ENCODE data around the gene TSEN54. TPM values are rescaled to one million over a fixed set of nuclear protein-coding genes. Genes with fewer than 3 reads are reported as not detected.

Gene TSEN54
- total and polyA plus RNA-seq, 2 donors from 2014 or later = 25.8 to 33.8 TPM

- Histone ChIP-seq H3K36me3 (ENCODE audit: control insufficient read depth in 2 of 3, insufficient read depth in 3 of 3, low read length in 3 of 3) (peaks cover 2 to 21% (median 3%) of the 10 kb centered on the region in 3 donors), H3K27me3 (ENCODE audit: control insufficient read depth, insufficient read depth, low read length) (no peaks in the 10 kb centered on the region), H3K9ac (ENCODE audit: low read length in 3 of 3) (peak overlapping the region in 1 of 3 donors; percentile 95), H3K9me3 (ENCODE audit: control insufficient read depth in 2 of 3, insufficient read depth in 1 of 3, low read length in 3 of 3) (no peaks in the 10 kb centered on the region), H3K4me3 (ENCODE audit: low read length in 3 of 3) (peak overlapping the region in 2 of 3 donors; percentile 18 to 86), H3K27ac (ENCODE audit: low read depth in 2 of 2, low read length in 2 of 2) (peak overlapping the region; percentile 32 to 89), H3K4me1 (ENCODE audit: control insufficient read depth in 2 of 3, insufficient read depth in 2 of 3, low read depth in 1 of 3, low read length in 3 of 3) (peaks cover 0 to 42% (median 33%) of the 10 kb centered on the region in 3 donors)
- FAIRE-seq (no peak), DNase-seq (peak; percentile 44 to 88 (median 73))
- intact Hi-C loops (cut with DNase I) = no loop called here
- TF ChIP-seq, protein P1, sequence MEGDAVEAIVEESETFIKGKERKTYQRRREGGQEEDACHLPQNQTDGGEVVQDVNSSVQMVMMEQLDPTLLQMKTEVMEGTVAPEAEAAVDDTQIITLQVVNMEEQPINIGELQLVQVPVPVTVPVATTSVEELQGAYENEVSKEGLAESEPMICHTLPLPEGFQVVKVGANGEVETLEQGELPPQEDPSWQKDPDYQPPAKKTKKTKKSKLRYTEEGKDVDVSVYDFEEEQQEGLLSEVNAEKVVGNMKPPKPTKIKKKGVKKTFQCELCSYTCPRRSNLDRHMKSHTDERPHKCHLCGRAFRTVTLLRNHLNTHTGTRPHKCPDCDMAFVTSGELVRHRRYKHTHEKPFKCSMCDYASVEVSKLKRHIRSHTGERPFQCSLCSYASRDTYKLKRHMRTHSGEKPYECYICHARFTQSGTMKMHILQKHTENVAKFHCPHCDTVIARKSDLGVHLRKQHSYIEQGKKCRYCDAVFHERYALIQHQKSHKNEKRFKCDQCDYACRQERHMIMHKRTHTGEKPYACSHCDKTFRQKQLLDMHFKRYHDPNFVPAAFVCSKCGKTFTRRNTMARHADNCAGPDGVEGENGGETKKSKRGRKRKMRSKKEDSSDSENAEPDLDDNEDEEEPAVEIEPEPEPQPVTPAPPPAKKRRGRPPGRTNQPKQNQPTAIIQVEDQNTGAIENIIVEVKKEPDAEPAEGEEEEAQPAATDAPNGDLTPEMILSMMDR (IDR thresholded peaks at IDR 0.05; ENCODE audit: borderline replicate concordance, extremely low read depth, insufficient read depth) = no peak
Observed at GRCh38 chr17:75511610-75512575, 4.4 kb upstream of the TSEN54 start.

DNA sequence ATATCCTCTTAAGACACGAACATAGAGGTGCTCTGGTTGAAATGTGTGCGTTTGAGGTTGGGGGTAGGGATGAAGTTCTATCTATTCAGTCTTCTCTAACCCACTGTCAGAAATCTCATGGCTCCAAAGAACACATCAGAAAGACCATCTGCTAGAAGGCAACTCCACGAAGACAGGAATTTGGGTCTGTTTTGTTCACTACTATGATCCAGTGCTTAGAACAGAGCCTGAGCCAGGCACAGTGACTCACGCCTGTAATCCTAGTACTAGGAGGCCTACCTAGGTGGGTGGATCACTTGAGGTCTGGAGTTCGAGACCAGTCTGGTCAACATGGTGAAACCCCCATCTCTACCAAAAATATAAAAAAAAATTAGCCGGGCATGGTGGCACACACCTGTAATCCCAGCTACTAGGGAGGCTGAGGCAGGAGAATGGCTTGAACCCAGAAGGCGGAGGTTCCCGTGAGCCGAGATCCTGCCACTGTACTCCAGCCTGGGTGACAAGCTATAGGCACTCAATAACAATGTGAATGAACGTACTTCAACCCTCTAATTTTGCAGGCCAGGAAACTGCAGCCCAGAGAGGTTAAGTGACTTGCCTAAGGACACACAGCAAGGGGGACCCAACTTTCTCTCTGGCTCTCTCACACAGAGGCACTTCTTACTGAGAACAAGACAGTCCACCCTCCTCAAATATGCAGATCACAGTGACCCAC lies 3.2 kb upstream of the TSEN54 start:
- Histone ChIP-seq H3K9me3 (ENCODE audit: control insufficient read depth in 2 of 3, insufficient read depth in 1 of 3, low read length in 3 of 3) (no peaks in the 10 kb centered on the region), H3K36me3 (ENCODE audit: control insufficient read depth in 2 of 3, insufficient read depth in 3 of 3, low read length in 3 of 3) (peaks cover 0 to 17% (median 2%) of the 10 kb centered on the region in 3 donors), H3K27me3 (ENCODE audit: control insufficient read depth, insufficient read depth, low read length) (no peaks in the 10 kb centered on the region), H3K4me3 (ENCODE audit: low read length in 3 of 3) (peak overlapping the region; percentile 16 to 86 (median 81)), H3K9ac (ENCODE audit: low read length in 3 of 3) (peak overlapping the region in 1 of 3 donors; percentile 95), H3K27ac (ENCODE audit: low read depth in 2 of 2, low read length in 2 of 2) (peak overlapping the region in 1 of 2 donors; percentile 89), H3K4me1 (ENCODE audit: control insufficient read depth in 2 of 3, insufficient read depth in 2 of 3, low read depth in 1 of 3, low read length in 3 of 3) (peaks cover 0 to 47% (median 40%) of the 10 kb centered on the region in 3 donors)
- FAIRE-seq (no peak), DNase-seq (peak in 1 of 5 donors; percentile 49)
- TF ChIP-seq, protein P1 (IDR thresholded peaks at IDR 0.05; ENCODE audit: borderline replicate concordance, extremely low read depth, insufficient read depth) = no peak
- intact Hi-C loops (cut with DNase I) = no loop called here

DNA sequence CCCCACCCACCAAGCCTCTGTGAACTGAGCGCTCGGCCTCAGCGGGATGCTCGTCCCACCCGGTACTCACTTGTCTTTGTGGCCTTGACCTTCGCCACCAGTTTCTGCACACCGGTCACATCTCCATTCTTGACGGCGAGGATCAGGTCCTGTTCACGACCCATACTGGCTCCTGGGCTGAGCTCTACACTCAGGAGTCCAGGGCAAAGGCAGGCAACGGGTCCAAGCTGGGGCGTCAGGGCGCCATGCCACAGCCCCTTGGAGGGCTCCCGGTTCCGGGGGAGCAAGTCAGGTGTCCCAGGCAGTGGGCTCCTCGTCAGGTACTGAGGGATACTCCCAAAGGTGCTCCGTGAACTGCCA lies 2.7 kb upstream of the TSEN54 start:
- H3K4me1 ChIP-seq (ENCODE audit: control insufficient read depth in 2 of 3, insufficient read depth in 2 of 3, low read depth in 1 of 3, low read length in 3 of 3) = peaks cover 0 to 41% (median 39%) of the 10 kb centered on the region in 3 donors
- H3K4me3 ChIP-seq (ENCODE audit: low read length in 3 of 3) = peak overlapping the region in 2 of 3 donors; percentile 81 to 86
- DNase-seq (peak in 2 of 5 donors; percentile 58 to 75), FAIRE-seq (no peak)
- H3K9me3 ChIP-seq (ENCODE audit: control insufficient read depth in 2 of 3, insufficient read depth in 1 of 3, low read length in 3 of 3) = no peaks in the 10 kb centered on the region
- peak overlapping the region; percentile 89 for H3K27ac ChIP-seq (ENCODE audit: low read depth in 2 of 2, low read length in 2 of 2)
- H3K9ac ChIP-seq (ENCODE audit: low read length in 3 of 3) = peak overlapping the region in 2 of 3 donors; percentile 61 to 95
- TF ChIP-seq, protein P1 (IDR thresholded peaks at IDR 0.05; ENCODE audit: borderline replicate concordance, extremely low read depth, insufficient read depth) = no peak
- no peaks in the 10 kb centered on the region for H3K27me3 ChIP-seq (ENCODE audit: control insufficient read depth, insufficient read depth, low read length)
- H3K36me3 ChIP-seq (ENCODE audit: control insufficient read depth in 2 of 3, insufficient read depth in 3 of 3, low read length in 3 of 3) = peaks cover 0 to 21% (median 2%) of the 10 kb centered on the region in 3 donors
- intact Hi-C loops (cut with DNase I) = no loop called here
